IMR-90 (cell line): ENCODE results near the gene GRN. TPM values are rescaled to one million over a fixed set of nuclear protein-coding genes. Genes with fewer than 3 reads are reported as not detected.

ENCODE experiments used
- ATAC-seq: fragments of 200-7000 bp; cut with Tn5 transposase; 2 replicates; pipeline ENCODE4 v1.9.1; 2020; ENCODE audit warnings: low read depth, mild to moderate bottlenecking, moderate library complexity
- BruUV-seq: library from RNA; stranded (reverse); fragments of 400-500 nt; replicated peaks from 2 replicates; lab custom pipeline; 2021; lab: Mats Ljungman, UMichigan
- CTCF ChIA-PET: fragments of 300-600 bp; formaldehyde crosslinking; extraction: SDS; loops from one replicate; lab custom pipeline; 2021; ENCODE audit warnings: antibody characterized with exemption; lab: Yijun Ruan, JAX
- POLR2A ChIA-PET: fragments of 300-600 bp; sonication (Branson Sonifier 250); formaldehyde crosslinking; loops from one replicate; lab custom pipeline; 2022; ENCODE audit warnings: antibody characterized with exemption; ENCODE audit not compliant: unreplicated experiment; lab: Charles Lee
- DNase-seq: peaks from one replicate; pipeline ENCODE4 v3.0.0; 2013
- H2AFZ ChIP-seq: replicated peaks from 2 replicates; pipeline ENCODE3; 2013; ENCODE audit warnings: low read length, mild to moderate bottlenecking; ENCODE audit not compliant: poor library complexity
- H2AK5ac ChIP-seq: 2 replicates; pipeline ENCODE4 v1.6.1; 2013; ENCODE audit warnings: low read depth, low read length, inconsistent platforms
- H2AK9ac ChIP-seq: replicated peaks from 2 replicates; pipeline ENCODE3; 2013; ENCODE audit warnings: mild to moderate bottlenecking, low read depth, low read length, moderate library complexity; ENCODE audit not compliant: poor library complexity
- H2BK120ac ChIP-seq: 2 replicates; pipeline ENCODE4 v1.6.1; 2013; ENCODE audit warnings: low read depth, low read length, inconsistent platforms
- H2BK15ac ChIP-seq: 3 replicates; pipeline ENCODE4 v1.6.1; 2013; ENCODE audit warnings: low read depth, low read length, inconsistent platforms
- H2BK20ac ChIP-seq: 2 replicates; pipeline ENCODE4 v1.6.1; 2013; ENCODE audit warnings: low read depth, mild to moderate bottlenecking, inconsistent platforms, low read length, moderate library complexity
- H2BK5ac ChIP-seq: 2 replicates; pipeline ENCODE4 v1.6.1; 2013; ENCODE audit warnings: mild to moderate bottlenecking, low read depth, low read length, inconsistent platforms; ENCODE audit not compliant: poor library complexity, severe bottlenecking
- H3K14ac ChIP-seq: replicated peaks from 2 replicates; pipeline ENCODE4 v1.6.1; 2013; ENCODE audit warnings: low read depth, low read length, inconsistent platforms
- H3K18ac ChIP-seq: 2 replicates; pipeline ENCODE4 v1.6.1; 2013; ENCODE audit warnings: low read depth, low read length, control low read depth
- H3K23ac ChIP-seq: 2 replicates; pipeline ENCODE4 v1.6.1; 2013; ENCODE audit warnings: low read depth, low read length, inconsistent platforms
- H3K27ac ChIP-seq: 2 replicates; pipeline ENCODE4 v1.5.1; 2013; ENCODE audit warnings: mild to moderate bottlenecking, control low read depth, low read length; ENCODE audit not compliant: insufficient read depth
- H3K27me3 ChIP-seq: 2 replicates; pipeline ENCODE4 v1.6.1; 2013; ENCODE audit warnings: low read length; ENCODE audit not compliant: control insufficient read depth, insufficient read depth
- H3K36me3 ChIP-seq: 2 replicates; pipeline ENCODE4 v1.6.1; 2013; ENCODE audit warnings: low read length, mixed read lengths; ENCODE audit not compliant: control insufficient read depth, insufficient read depth
- H3K4ac ChIP-seq: 2 replicates; pipeline ENCODE4 v1.6.1; 2013; ENCODE audit warnings: low read depth, low read length, inconsistent platforms
- H3K4me1 ChIP-seq: 2 replicates; pipeline ENCODE4 v1.6.1; 2013; ENCODE audit warnings: low read length, mixed read lengths; ENCODE audit not compliant: control insufficient read depth, insufficient read depth
- H3K4me2 ChIP-seq: 2 replicates; pipeline ENCODE4 v1.6.1; 2013; ENCODE audit warnings: low read depth, mild to moderate bottlenecking, control low read depth, low read length, moderate library complexity
- H3K4me3 ChIP-seq: 2 replicates; pipeline ENCODE4 v1.5.1; 2013; ENCODE audit warnings: low read depth, mild to moderate bottlenecking, control low read depth, low read length, moderate library complexity; ENCODE audit not compliant: insufficient read depth
- H3K56ac ChIP-seq: 2 replicates; pipeline ENCODE4 v1.6.1; 2013; ENCODE audit warnings: low read length, inconsistent platforms; ENCODE audit not compliant: insufficient read depth; ENCODE audit errors: extremely low read depth
- H3K79me1 ChIP-seq, 2 experiments: 2 replicates each; pipeline ENCODE4 v1.6.1; 2013; ENCODE audit warnings: low read length in 2 of 2, inconsistent platforms in 1 of 2, low read depth in 1 of 2
- H3K9ac ChIP-seq: 2 replicates; pipeline ENCODE4 v1.6.1; 2013; ENCODE audit warnings: low read depth, low read length, control low read depth
- H3K9me1 ChIP-seq: 2 replicates; pipeline ENCODE4 v1.6.1; 2013; ENCODE audit warnings: low read length, inconsistent platforms; ENCODE audit not compliant: insufficient read depth
- H3K9me3 ChIP-seq: 2 replicates; pipeline ENCODE4 v1.6.1; 2013; ENCODE audit warnings: low read length; ENCODE audit not compliant: control insufficient read depth, insufficient read depth
- H4K20me1 ChIP-seq: 2 replicates; pipeline ENCODE4 v1.6.1; 2013; ENCODE audit warnings: low read length, inconsistent platforms; ENCODE audit not compliant: insufficient read depth
- H4K5ac ChIP-seq: 2 replicates; pipeline ENCODE4 v1.6.1; 2013; ENCODE audit warnings: mild to moderate bottlenecking, low read depth, low read length, control low read depth
- H4K8ac ChIP-seq, 2 experiments: 2 replicates each; pipeline ENCODE4 v1.6.1; 2013; ENCODE audit warnings: low read depth in 2 of 2, low read length in 2 of 2, control low read depth in 1 of 2, inconsistent platforms in 1 of 2
- H4K91ac ChIP-seq: 2 replicates; pipeline ENCODE4 v1.6.1; 2013; ENCODE audit warnings: low read depth, low read length, inconsistent platforms; ENCODE audit not compliant: insufficient read depth
- BHLHE40 ChIP-seq: fragments of 150-350 bp; IDR thresholded peaks from 2 replicates; pipeline ENCODE4 v1.6.1; 2016; ENCODE audit warnings: mild to moderate bottlenecking, low read depth, low read length
- MAFK ChIP-seq: IDR thresholded peaks from 2 replicates; pipeline ENCODE4 v1.6.1; 2012; ENCODE audit warnings: low read depth, low read length, improper control_type of control experiment
- WGBS, 2 experiments: methylation state at CpG; one replicate each; pipeline versions ENCODE4 v1.1.5 to v1.1.7; 2013; ENCODE audit warnings: missing lambda C conversion rate in 2 of 2; ENCODE audit not compliant: insufficient read length in 1 of 2; ENCODE audit errors: extremely low coverage in 2 of 2; 5-methylcytosine and 5-hydroxymethylcytosine counted together
- dilution Hi-C: fragments of 300-500 bp; cut with HindIII; formaldehyde crosslinking; loops from one replicate; pipeline ENCODE4 v1.14.3; 2018; ENCODE audit warnings: low sequenced_read_pairs; ENCODE audit not compliant: unreplicated experiment
- in situ Hi-C: fragments of 300-500 bp; cut with MboI; formaldehyde crosslinking; loops from 3 replicates; pipeline ENCODE4 v1.14.3; 2019; ENCODE audit warnings: low sequenced_read_pairs, inconsistent platforms, mixed read lengths
- intact Hi-C: fragments of 100-400 bp; cut with micrococcal nuclease; formaldehyde crosslinking; loops from 2 replicates; pipeline ENCODE4 v1.10.0; 2022
- polyA plus RNA-seq, 3 experiments: library from polyadenylated mRNA; depleted of rRNA; stranded (reverse); fragments of >200 nt; gene quantifications; 2 replicates each; pipeline ENCODE4 v1.2.3, GENCODE V29; 2012; ENCODE audit warnings: low replicate concordance in 1 of 3
- total RNA-seq: library from RNA; depleted of rRNA; stranded (reverse); fragments of >200 nt; gene quantifications from 2 replicates; pipeline ENCODE4 v1.2.3, GENCODE V29; 2012

The GRN gene
- total and polyA plus RNA-seq, 2 of the 4 experiments (the other 2 are of a cell fraction) = 38.9 to 494 TPM

DNA sequence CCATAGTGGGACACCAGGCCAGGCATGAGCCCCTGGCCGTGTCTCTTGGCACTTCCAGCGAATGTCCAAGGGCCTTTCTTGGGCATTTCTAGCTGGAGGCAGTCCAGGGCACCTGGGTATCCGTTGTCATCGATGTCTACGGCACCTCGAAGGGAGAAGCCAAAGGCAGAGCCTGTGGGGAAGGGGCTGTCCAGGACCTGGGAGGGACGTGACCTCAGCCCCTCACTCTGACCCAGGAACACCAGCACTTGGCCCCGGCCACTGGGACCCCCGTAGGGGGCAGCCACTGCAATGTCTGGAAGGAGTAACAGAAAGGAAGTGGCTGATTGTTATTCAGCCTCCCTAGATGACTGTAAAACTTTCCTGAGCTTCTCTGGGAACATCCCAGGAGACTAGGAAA lies 35.7 kb downstream of the GRN start:
- Histone ChIP-seq H4K8ac (no peak overlapping the region), H3K18ac (no peak overlapping the region), H2AK5ac (no peak overlapping the region), H3K4me2 (no peak overlapping the region), H4K91ac (no peak overlapping the region), H2BK20ac (no peak overlapping the region), H3K79me1 (no peaks in the 10 kb centered on the region), H3K27ac (no peak overlapping the region), H3K14ac (no peak overlapping the region), H3K4me1 (peaks cover under 1% of the 10 kb centered on the region; the same call in 1 of the 2 replicates), H3K56ac (no peak overlapping the region), H2BK120ac (no peak overlapping the region), H3K36me3 (no peaks in the 10 kb centered on the region), H3K4ac (no peak overlapping the region), H3K27me3 (peaks cover 36% of the 10 kb centered on the region), H2BK5ac (no peak overlapping the region), H2AK9ac (no peak overlapping the region), H4K5ac (no peak overlapping the region), H3K9ac (no peak overlapping the region), H3K23ac (no peak overlapping the region), H3K9me1 (no peaks in the 10 kb centered on the region), H2AFZ (no peak overlapping the region), H4K20me1 (0 out of 2 replicates have a peak, but pooled peaks cover 3% of the 10 kb centered on the region), H3K9me3 (no peaks in the 10 kb centered on the region; the same call in 1 of the 2 replicates), H2BK15ac (no peak overlapping the region), H3K4me3 (no peak overlapping the region)
- POLR2A ChIA-PET = no interaction called here
- ATAC-seq (no peak), DNase-seq (no peak)
- WGBS, 2 experiments = 68% methylated on average over 3 of the region's 9 CpGs; no CpG with 5 or more reads in 1 of the 2 experiments
- BruUV-seq = no TSS peak
- intact Hi-C loops = no loop called here
- in situ Hi-C loops = no loop called here
- CTCF ChIA-PET = no interaction called here
- no peak for TF ChIP-seq MAFK
- TF ChIP-seq BHLHE40 = no peak
- dilution Hi-C loops = no loop called here
